Measurements from ENCODE around the gene ABLIM2. TPM values are rescaled to one million over a fixed set of nuclear protein-coding genes. Genes with fewer than 3 reads are reported as not detected.

The ABLIM2 gene
- total and polyA plus RNA-seq, 2 of the 13 experiments (the other 11 are each of a cell fraction or from before 2014, with no cell fraction given): 0.20 to 0.37 TPM

- no peaks in the 10 kb centered on the region for H3K79me2 ChIP-seq (ENCODE audit: insufficient read depth, low read length)
- H3K27me3 ChIP-seq (ENCODE audit: control insufficient read depth in 1 of 2, insufficient read depth in 2 of 2, low read length in 2 of 2): peaks cover 7 to 67% of the 10 kb centered on the region in 2 experiments
- DNase-seq (ENCODE audit: low spot score): no peak
- ATAC-seq: no peak
- WGBS (ENCODE audit: low lambda C conversion rate): 36% methylated on average over 20 of the region's 24 CpGs
- BruUV-seq (replicated peaks): no TSS peak
- H3K4me3 ChIP-seq (replicated peaks in 1 of 3; ENCODE audit: insufficient read depth in 1 of 3, low read depth in 2 of 3, low read length in 3 of 3): no peak overlapping the region
- H3K36me3 ChIP-seq (replicated peaks in 1 of 2; ENCODE audit: control insufficient read depth in 1 of 2, insufficient read depth in 2 of 2, low read length in 2 of 2): no peaks in the 10 kb centered on the region
- H3K9ac ChIP-seq (ENCODE audit: insufficient read depth, low read depth, low read length): no peak overlapping the region
- no peak overlapping the region for H3K4me2 ChIP-seq (ENCODE audit: low read depth, low read length)
- intact Hi-C loops (cut with micrococcal nuclease; ENCODE audit: unreplicated experiment): no loop called here
- FAIRE-seq: no peak
- H2AFZ ChIP-seq (ENCODE audit: low read length): no peak overlapping the region
- POLR2A ChIA-PET: no interaction called here
- H3K4me1 ChIP-seq (ENCODE audit: insufficient read depth, low read length): peaks cover 9% of the 10 kb centered on the region
- TF ChIP-seq ZNF510 (CRISPR knock-in tag; IDR thresholded peaks at IDR 0.05; ENCODE audit: low read depth) (no peak), ZNF552 (CRISPR knock-in tag; IDR thresholded peaks at IDR 0.05; ENCODE audit: borderline replicate concordance) (no peak), GPN1 (CRISPR knock-in tag; IDR thresholded peaks at IDR 0.05; ENCODE audit: borderline replicate concordance) (no peak), THYN1 (CRISPR knock-in tag; IDR thresholded peaks at IDR 0.05; ENCODE audit: borderline replicate concordance, low read depth) (no peak), ZNF720 (CRISPR knock-in tag; IDR thresholded peaks at IDR 0.05) (no peak), ZNF230 (CRISPR knock-in tag; IDR thresholded peaks at IDR 0.05) (no peak), CEBPG (CRISPR knock-in tag; IDR thresholded peaks at IDR 0.05) (no peak), ZNF512 (CRISPR knock-in tag; IDR thresholded peaks at IDR 0.05) (no peak), NFKBIZ (CRISPR knock-in tag; IDR thresholded peaks at IDR 0.05) (no peak), JDP2 (CRISPR knock-in tag; IDR thresholded peaks at IDR 0.05; ENCODE audit: borderline replicate concordance) (no peak)
- TF ChIP-seq, protein P1, sequence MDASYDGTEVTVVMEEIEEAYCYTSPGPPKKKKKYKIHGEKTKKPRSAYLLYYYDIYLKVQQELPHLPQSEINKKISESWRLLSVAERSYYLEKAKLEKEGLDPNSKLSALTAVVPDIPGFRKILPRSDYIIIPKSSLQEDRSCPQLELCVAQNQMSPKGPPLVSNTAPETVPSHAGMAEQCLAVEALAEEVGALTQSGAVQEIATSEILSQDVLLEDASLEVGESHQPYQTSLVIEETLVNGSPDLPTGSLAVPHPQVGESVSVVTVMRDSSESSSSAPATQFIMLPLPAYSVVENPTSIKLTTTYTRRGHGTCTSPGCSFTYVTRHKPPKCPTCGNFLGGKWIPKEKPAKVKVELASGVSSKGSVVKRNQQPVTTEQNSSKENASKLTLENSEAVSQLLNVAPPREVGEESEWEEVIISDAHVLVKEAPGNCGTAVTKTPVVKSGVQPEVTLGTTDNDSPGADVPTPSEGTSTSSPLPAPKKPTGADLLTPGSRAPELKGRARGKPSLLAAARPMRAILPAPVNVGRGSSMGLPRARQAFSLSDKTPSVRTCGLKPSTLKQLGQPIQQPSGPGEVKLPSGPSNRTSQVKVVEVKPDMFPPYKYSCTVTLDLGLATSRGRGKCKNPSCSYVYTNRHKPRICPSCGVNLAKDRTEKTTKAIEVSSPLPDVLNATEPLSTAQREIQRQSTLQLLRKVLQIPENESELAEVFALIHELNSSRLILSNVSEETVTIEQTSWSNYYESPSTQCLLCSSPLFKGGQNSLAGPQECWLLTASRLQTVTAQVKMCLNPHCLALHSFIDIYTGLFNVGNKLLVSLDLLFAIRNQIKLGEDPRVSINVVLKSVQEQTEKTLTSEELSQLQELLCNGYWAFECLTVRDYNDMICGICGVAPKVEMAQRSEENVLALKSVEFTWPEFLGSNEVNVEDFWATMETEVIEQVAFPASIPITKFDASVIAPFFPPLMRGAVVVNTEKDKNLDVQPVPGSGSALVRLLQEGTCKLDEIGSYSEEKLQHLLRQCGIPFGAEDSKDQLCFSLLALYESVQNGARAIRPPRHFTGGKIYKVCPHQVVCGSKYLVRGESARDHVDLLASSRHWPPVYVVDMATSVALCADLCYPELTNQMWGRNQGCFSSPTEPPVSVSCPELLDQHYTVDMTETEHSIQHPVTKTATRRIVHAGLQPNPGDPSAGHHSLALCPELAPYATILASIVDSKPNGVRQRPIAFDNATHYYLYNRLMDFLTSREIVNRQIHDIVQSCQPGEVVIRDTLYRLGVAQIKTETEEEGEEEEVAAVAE (CRISPR knock-in tag; IDR thresholded peaks at IDR 0.05; ENCODE audit: borderline replicate concordance): no peak
- TF ChIP-seq, protein P2, sequence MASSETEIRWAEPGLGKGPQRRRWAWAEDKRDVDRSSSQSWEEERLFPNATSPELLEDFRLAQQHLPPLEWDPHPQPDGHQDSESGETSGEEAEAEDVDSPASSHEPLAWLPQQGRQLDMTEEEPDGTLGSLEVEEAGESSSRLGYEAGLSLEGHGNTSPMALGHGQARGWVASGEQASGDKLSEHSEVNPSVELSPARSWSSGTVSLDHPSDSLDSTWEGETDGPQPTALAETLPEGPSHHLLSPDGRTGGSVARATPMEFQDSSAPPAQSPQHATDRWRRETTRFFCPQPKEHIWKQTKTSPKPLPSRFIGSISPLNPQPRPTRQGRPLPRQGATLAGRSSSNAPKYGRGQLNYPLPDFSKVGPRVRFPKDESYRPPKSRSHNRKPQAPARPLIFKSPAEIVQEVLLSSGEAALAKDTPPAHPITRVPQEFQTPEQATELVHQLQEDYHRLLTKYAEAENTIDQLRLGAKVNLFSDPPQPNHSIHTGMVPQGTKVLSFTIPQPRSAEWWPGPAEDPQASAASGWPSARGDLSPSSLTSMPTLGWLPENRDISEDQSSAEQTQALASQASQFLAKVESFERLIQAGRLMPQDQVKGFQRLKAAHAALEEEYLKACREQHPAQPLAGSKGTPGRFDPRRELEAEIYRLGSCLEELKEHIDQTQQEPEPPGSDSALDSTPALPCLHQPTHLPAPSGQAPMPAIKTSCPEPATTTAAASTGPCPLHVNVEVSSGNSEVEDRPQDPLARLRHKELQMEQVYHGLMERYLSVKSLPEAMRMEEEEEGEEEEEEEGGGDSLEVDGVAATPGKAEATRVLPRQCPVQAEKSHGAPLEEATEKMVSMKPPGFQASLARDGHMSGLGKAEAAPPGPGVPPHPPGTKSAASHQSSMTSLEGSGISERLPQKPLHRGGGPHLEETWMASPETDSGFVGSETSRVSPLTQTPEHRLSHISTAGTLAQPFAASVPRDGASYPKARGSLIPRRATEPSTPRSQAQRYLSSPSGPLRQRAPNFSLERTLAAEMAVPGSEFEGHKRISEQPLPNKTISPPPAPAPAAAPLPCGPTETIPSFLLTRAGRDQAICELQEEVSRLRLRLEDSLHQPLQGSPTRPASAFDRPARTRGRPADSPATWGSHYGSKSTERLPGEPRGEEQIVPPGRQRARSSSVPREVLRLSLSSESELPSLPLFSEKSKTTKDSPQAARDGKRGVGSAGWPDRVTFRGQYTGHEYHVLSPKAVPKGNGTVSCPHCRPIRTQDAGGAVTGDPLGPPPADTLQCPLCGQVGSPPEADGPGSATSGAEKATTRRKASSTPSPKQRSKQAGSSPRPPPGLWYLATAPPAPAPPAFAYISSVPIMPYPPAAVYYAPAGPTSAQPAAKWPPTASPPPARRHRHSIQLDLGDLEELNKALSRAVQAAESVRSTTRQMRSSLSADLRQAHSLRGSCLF (CRISPR knock-in tag; IDR thresholded peaks at IDR 0.05; ENCODE audit: borderline replicate concordance): no peak
- in situ Hi-C loops (cut with HindIII; ENCODE audit: extremely low pct_ligation_motif_present, low pct_unique_long_range_greater_than_20kb): no loop called here
- CTCF ChIA-PET (ENCODE audit: low intra/inter-chr PET ratio, low total read pairs): no interaction called here
- no peaks in the 10 kb centered on the region for H3K9me3 ChIP-seq (ENCODE audit: low read length)
- no peak overlapping the region for H3K27ac ChIP-seq (ENCODE audit: extremely low read length, insufficient read depth, low read length)
- H4K20me1 ChIP-seq (ENCODE audit: insufficient read depth, low read length): no peaks in the 10 kb centered on the region
These were observed 138.9 kb downstream of the ABLIM2 start for GRCh38 chr4:8019396-8020365.

Data from HepG2 (cell line).